ENCODE data around the gene MORN5.

MORN5 gene

DNA sequence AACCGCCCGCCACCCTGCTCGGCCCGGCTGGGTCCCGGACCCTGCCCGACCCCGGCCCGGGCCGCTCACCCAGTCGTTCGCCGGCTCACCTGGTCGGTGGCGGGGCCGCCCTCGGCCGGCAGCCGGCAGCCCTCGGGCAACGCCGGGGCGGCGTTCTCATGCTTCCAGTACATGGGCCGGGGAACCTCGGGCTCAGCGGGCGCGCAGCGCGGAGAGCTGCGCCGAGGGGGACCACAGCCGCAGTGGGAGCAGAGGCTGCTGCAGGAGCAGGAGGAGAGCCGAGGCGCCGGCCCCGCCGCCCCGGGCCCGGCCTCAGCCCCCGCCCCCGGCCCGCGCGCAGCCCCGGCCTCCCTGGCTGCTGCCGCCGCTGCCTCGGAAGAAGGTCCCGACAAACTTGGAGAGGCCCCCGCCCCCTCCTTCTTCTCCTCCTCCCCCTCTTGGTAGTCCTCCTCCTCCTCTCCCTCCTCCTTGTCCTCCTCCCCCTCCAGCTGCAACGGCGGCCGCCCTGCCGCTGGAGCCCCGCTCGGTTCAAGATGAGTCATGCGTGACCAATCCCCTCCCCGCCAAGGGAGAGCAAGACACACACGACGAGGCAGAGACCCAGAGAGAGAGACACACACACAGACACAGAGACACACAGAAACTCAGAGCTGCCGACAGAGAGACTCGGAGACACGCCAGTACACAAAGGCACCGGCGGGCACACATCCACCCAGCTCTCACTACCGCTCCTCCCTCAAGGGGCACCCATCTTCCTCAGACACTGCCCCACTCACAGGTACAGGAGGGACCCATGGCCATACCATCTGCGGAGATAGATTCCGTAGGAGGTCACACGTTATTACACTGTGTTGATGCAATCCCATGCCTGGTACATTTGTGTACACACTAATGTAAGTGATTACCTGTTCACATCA lies 69.1 kb downstream of the MORN5 start, which contains the start of gene LHX6 (continued):
- TF ChIP-seq, protein P1, sequence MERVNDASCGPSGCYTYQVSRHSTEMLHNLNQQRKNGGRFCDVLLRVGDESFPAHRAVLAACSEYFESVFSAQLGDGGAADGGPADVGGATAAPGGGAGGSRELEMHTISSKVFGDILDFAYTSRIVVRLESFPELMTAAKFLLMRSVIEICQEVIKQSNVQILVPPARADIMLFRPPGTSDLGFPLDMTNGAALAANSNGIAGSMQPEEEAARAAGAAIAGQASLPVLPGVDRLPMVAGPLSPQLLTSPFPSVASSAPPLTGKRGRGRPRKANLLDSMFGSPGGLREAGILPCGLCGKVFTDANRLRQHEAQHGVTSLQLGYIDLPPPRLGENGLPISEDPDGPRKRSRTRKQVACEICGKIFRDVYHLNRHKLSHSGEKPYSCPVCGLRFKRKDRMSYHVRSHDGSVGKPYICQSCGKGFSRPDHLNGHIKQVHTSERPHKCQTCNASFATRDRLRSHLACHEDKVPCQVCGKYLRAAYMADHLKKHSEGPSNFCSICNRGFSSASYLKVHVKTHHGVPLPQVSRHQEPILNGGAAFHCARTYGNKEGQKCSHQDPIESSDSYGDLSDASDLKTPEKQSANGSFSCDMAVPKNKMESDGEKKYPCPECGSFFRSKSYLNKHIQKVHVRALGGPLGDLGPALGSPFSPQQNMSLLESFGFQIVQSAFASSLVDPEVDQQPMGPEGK (CRISPR knock-in tag; IDR thresholded peaks at IDR 0.05; ENCODE audit: borderline replicate concordance), result no peak
- no peak for TF ChIP-seq ZFP3 (CRISPR knock-in tag; IDR thresholded peaks at IDR 0.05)

DNA sequence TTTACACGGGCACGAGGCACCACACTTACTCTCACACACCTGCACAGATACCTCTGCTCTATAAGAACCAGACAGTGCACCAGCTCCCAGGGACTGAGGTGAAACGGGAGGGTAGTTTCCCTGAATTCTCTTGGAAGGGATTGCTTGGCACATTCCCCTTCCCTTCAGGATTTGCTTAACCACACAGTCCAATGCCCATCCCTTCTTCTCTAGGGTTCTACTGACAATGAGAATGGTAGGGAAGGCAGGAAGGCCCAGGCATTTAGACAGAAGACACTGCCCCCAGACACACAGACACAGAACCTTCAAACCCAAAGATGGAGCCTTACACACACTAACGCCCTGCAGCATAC lies 69.8 kb downstream of the MORN5 start:
- no peak for ATAC-seq
- TF ChIP-seq ESRRG (CRISPR knock-in tag; IDR thresholded peaks at IDR 0.05) (no peak), RARB (CRISPR knock-in tag; IDR thresholded peaks at IDR 0.05) (no peak)

- TF ChIP-seq BACH2 (CRISPR knock-in tag; IDR thresholded peaks at IDR 0.05; ENCODE audit: borderline replicate concordance), result no peak
- TF ChIP-seq ISL1 (CRISPR knock-in tag; IDR thresholded peaks at IDR 0.05), result no peak
- TF ChIP-seq, protein P2, sequence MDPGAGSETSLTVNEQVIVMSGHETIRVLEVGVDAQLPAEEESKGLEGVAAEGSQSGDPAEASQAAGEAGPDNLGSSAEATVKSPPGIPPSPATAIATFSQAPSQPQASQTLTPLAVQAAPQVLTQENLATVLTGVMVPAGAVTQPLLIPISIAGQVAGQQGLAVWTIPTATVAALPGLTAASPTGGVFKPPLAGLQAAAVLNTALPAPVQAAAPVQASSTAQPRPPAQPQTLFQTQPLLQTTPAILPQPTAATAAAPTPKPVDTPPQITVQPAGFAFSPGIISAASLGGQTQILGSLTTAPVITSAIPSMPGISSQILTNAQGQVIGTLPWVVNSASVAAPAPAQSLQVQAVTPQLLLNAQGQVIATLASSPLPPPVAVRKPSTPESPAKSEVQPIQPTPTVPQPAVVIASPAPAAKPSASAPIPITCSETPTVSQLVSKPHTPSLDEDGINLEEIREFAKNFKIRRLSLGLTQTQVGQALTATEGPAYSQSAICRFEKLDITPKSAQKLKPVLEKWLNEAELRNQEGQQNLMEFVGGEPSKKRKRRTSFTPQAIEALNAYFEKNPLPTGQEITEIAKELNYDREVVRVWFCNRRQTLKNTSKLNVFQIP (CRISPR knock-in tag; IDR thresholded peaks at IDR 0.05; ENCODE audit: borderline replicate concordance, low read depth), result no peak
- no peak for TF ChIP-seq ZC3H10 (CRISPR knock-in tag; IDR thresholded peaks at IDR 0.05)
- TF ChIP-seq ZNF8 (CRISPR knock-in tag; IDR thresholded peaks at IDR 0.05), result no peak
- TF ChIP-seq PPARA (CRISPR knock-in tag; IDR thresholded peaks at IDR 0.05; ENCODE audit: borderline replicate concordance), result no peak
- TF ChIP-seq TOX (CRISPR knock-in tag; IDR thresholded peaks at IDR 0.05; ENCODE audit: borderline replicate concordance), result no peak
- no peak for TF ChIP-seq OSR1 (CRISPR knock-in tag; IDR thresholded peaks at IDR 0.05)
- TF ChIP-seq CSRNP3 (CRISPR knock-in tag; IDR thresholded peaks at IDR 0.05), result no peak
- no peak for TF ChIP-seq ZFP3 (CRISPR knock-in tag; IDR thresholded peaks at IDR 0.05)
- TF ChIP-seq, protein P3, sequence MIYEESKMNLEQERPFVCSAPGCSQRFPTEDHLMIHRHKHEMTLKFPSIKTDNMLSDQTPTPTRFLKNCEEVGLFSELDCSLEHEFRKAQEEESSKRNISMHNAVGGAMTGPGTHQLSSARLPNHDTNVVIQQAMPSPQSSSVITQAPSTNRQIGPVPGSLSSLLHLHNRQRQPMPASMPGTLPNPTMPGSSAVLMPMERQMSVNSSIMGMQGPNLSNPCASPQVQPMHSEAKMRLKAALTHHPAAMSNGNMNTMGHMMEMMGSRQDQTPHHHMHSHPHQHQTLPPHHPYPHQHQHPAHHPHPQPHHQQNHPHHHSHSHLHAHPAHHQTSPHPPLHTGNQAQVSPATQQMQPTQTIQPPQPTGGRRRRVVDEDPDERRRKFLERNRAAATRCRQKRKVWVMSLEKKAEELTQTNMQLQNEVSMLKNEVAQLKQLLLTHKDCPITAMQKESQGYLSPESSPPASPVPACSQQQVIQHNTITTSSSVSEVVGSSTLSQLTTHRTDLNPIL (CRISPR knock-in tag; IDR thresholded peaks at IDR 0.05; ENCODE audit: low read depth), result no peak
- TF ChIP-seq GLIS3 (CRISPR knock-in tag; IDR thresholded peaks at IDR 0.05), result no peak
- TF ChIP-seq RARB (CRISPR knock-in tag; IDR thresholded peaks at IDR 0.05), result no peak
- no peak for ATAC-seq
Measured at GRCh38 chr9:122232796-122233306, 73.1 kb downstream of the MORN5 start.

DNA sequence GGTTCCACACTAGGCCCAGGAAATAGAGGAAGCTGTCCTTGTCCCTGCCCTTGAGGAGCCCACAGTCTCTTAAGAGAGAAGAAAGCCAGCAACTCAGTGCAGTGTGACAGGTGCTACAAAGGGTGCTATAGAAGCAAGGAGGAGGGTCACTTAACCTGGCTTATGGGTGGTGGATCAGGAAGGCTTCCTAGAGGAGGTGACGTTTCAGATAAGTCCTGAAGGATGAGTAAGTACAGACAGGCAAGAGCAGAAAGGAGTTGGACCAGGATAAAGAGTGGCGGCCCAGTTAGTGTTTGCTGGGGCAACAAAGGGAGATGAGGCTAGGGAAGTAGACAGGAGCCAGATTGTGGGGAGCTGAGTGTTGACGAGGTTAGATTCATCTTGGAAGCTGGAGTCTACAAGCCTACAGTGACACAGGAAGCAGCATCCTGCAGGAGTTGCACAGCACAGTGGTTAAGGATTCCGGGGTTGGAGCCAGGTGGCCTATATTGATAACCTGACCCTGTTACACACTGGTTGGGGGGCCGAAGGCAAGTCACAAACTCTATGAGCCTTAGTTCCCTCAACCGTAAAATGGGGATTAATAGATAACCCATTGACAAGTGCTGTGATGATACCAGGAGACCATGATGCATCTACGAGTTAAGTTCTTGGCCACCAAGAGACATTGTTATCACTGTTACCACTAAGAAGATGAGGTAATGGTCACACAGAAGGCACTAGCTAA lies 74.5 kb downstream of the MORN5 start:
- TF ChIP-seq ZNF565 (CRISPR knock-in tag; conservative IDR thresholded peaks at IDR 0.05; ENCODE audit: low read depth) (no peak), OSR1 (CRISPR knock-in tag; IDR thresholded peaks at IDR 0.05) (no peak), PPARA (CRISPR knock-in tag; IDR thresholded peaks at IDR 0.05; ENCODE audit: borderline replicate concordance) (no peak), TOX (CRISPR knock-in tag; IDR thresholded peaks at IDR 0.05; ENCODE audit: borderline replicate concordance) (no peak), ZFP3 (CRISPR knock-in tag; IDR thresholded peaks at IDR 0.05) (no peak), CSRNP3 (CRISPR knock-in tag; IDR thresholded peaks at IDR 0.05) (no peak), ARNTL (CRISPR knock-in tag; IDR thresholded peaks at IDR 0.05; ENCODE audit: borderline replicate concordance, low read depth) (no peak), ZNF70 (CRISPR knock-in tag; IDR thresholded peaks at IDR 0.05) (no peak), ISL1 (CRISPR knock-in tag; IDR thresholded peaks at IDR 0.05) (no peak), BACH2 (CRISPR knock-in tag; IDR thresholded peaks at IDR 0.05; ENCODE audit: borderline replicate concordance) (no peak), ZNF8 (CRISPR knock-in tag; IDR thresholded peaks at IDR 0.05) (no peak), RARB (CRISPR knock-in tag; IDR thresholded peaks at IDR 0.05) (no peak), GLIS3 (CRISPR knock-in tag; IDR thresholded peaks at IDR 0.05) (no peak)
- TF ChIP-seq, protein P2 (CRISPR knock-in tag; IDR thresholded peaks at IDR 0.05; ENCODE audit: borderline replicate concordance, low read depth), result no peak
- TF ChIP-seq, protein P1 (CRISPR knock-in tag; IDR thresholded peaks at IDR 0.05; ENCODE audit: borderline replicate concordance), result no peak
- TF ChIP-seq, protein P3 (CRISPR knock-in tag; IDR thresholded peaks at IDR 0.05; ENCODE audit: low read depth), result no peak
- ATAC-seq, result no peak

Measured in SK-N-SH treated with all-trans-retinoic acid at 6 μM for 48 hours (cell line).